Activated naive CD4-positive, alpha-beta T cell treated with anti-CD3 and anti-CD28 coated beads, Interleukin-2, amount 10 ng/mL, durations not matched to agents 7 days and 5 days (primary cell): ENCODE data around the gene SPARC.

Experiments
- CTCF ChIA-PET: fragments of 350-600 bp; sonication (Branson Sonifier 250); formaldehyde crosslinking; loops from one replicate; lab custom pipeline; 2021; ENCODE audit warnings: antibody characterized with exemption; lab: Charles Lee
- DNase-seq: peaks from one replicate; pipeline ENCODE4 v3.0.0-alpha.2; 2020
- H3K27ac Mint-ChIP-seq: one replicate; pipeline ENCODE4 v1.8.0; 2021; ENCODE audit warnings: mild to moderate bottlenecking, moderate library complexity, mixed read lengths
- H3K27me3 Mint-ChIP-seq: one replicate; pipeline ENCODE4 v1.8.0; 2021; ENCODE audit warnings: mild to moderate bottlenecking, mixed read lengths
- H3K36me3 Mint-ChIP-seq: one replicate; pipeline ENCODE4 v1.8.0; 2021; ENCODE audit warnings: mixed read lengths
- H3K4me1 Mint-ChIP-seq: one replicate; pipeline ENCODE4 v1.8.0; 2021; ENCODE audit warnings: mixed read lengths
- H3K4me3 Mint-ChIP-seq: one replicate; pipeline ENCODE4 v1.8.0; 2021; ENCODE audit warnings: mild to moderate bottlenecking, moderate library complexity, mixed read lengths
- H3K9me3 Mint-ChIP-seq: one replicate; pipeline ENCODE4 v1.8.0; 2021; ENCODE audit warnings: mixed read lengths

SPARC gene

DNA sequence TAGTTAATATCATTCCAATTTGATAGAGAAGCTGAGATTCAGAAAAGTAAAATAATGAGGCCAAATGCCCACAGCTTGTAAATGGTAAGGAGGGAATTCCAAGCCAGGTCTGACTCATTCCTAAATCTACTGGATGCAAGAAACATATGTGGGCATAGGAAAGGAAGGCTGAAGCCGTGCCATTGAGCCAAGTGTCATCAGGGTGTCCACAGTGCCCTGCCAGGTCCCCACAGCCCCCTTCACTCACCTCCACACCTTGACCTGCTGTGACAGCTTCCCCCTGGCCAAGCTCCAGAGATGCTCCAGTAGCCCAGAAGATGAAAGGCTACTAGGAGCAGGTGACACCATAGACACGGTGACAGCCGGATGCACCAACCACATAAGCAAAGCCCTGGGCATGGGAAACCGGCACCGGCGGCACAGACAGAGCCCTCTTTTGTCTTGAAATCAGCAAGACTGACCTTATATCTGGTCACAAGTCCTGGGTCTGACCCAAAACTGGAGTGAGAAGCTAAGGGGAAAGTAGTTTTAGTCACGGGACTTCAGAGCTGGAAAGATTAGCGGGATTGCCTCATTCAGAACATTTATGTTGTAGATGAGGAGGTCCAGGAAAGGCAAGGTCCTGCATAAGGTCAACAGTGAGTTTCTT is 75.5 kb downstream of the SPARC start:
- Mint-ChIP-seq H3K9me3 (no peaks in the 10 kb centered on the region), H3K27me3 (peaks cover 21% of the 10 kb centered on the region), H3K4me1 (peaks cover 26% of the 10 kb centered on the region), H3K36me3 (no peaks in the 10 kb centered on the region), H3K27ac (no peak overlapping the region), H3K4me3 (no peak overlapping the region)
- CTCF ChIA-PET: interaction anchor here (3.1 kb wide), 1 partner anchor 40 kb away, joined by 14 read pairs; no protein-coding TSS in a partner anchor
- DNase-seq: no peak
